ENCODE data around the gene VEGFB. TPM values are rescaled to one million over a fixed set of nuclear protein-coding genes. Genes with fewer than 3 reads are reported as not detected.

The VEGFB gene
- total and polyA plus RNA-seq, 2 donors (not counting 3 experiments of a cell fraction or from before 2014, with no cell fraction given): 19.3 to 98.1 TPM

GRCh38 chr11:64243236-64243854 is 9.0 kb downstream of the VEGFB start:
- BruUV-seq (replicated peaks): TSS peak; percentile 13

DNA sequence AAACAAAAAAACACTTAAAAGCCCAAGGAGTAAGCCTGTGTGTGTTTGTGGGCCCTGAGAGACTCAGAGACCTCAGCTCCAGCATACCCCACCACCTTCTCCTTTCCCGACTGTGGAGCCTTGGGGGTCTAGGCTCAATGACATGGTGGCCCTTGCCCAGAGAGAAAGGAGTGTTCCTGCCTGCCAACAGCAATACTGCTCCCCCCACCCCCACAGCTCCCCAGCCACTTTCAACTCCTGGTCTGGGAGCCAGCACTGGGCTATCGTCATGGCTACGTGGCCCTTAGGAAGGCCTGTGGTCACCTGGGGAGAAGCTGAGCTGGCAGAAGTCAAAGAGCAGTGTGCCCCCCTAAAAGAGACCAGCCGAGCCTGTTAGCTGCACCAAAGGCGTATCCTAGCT is 9.7 kb downstream of the VEGFB start:
- TF ChIP-seq FOS (IDR thresholded peaks at IDR 0.05; ENCODE audit: borderline replicate concordance, insufficient read depth, low read length): no peak
- TF ChIP-seq POLR2AphosphoS5 (IDR thresholded peaks at IDR 0.05; ENCODE audit: insufficient read depth, low read depth, low read length): no peak
- no peak for TF ChIP-seq GATA2 (IDR thresholded peaks at IDR 0.05; ENCODE audit: insufficient read depth, insufficient read length, low read depth, low read length)
- dilution Hi-C loops (cut with MboI; ENCODE audit: extremely low pct_ligation_motif_present, low sequenced_read_pairs) (no loop called here), intact Hi-C loops (cut with micrococcal nuclease) (loop anchor here (5.0 kb wide), 1 partner anchor 113 kb away; the partner anchor contains the start of gene RPS6KA4)
- Histone ChIP-seq H3K9me1 (replicated peaks; ENCODE audit: control insufficient read depth, extremely low read depth, insufficient read depth, low read length) (no peaks in the 10 kb centered on the region), H3K36me3 (ENCODE audit: control insufficient read depth in 2 of 2, extremely low read depth in 1 of 2, insufficient read depth in 2 of 2, low read length in 2 of 2) (peaks cover 0 to 12% of the 10 kb centered on the region in 2 experiments), H3K4me1 (ENCODE audit: control insufficient read depth, extremely low read depth, insufficient read depth, low read length) (peaks cover 21% of the 10 kb centered on the region), H3K9ac (replicated peaks; ENCODE audit: extremely low read depth, insufficient read depth, low read length) (no peak overlapping the region), H4K20me1 (replicated peaks; ENCODE audit: control insufficient read depth, extremely low read depth, insufficient read depth, low read length) (no peaks in the 10 kb centered on the region), H3K27ac (ENCODE audit: insufficient read depth, low read depth, low read length) (no peak overlapping the region), H3K79me2 (ENCODE audit: control insufficient read depth, insufficient read depth, low read length) (peaks cover 40% of the 10 kb centered on the region), H2AFZ (ENCODE audit: low read depth, low read length) (no peak overlapping the region), H3K4me2 (ENCODE audit: insufficient read depth, low read length) (no peak overlapping the region), H3K9me3 (replicated peaks; ENCODE audit: control insufficient read depth, insufficient read depth, low read length) (no peaks in the 10 kb centered on the region), H3K4me3 (replicated peaks in 1 of 3; ENCODE audit: insufficient read depth in 1 of 3, low read depth in 1 of 3, low read length in 3 of 3) (no peak overlapping the region), H3K27me3 (ENCODE audit: control insufficient read depth in 2 of 2, insufficient read depth in 2 of 2, low read length in 2 of 2) (no peaks in the 10 kb centered on the region)
- ChIA-PET POLR2A (no interaction called here), CTCF (interaction anchor here (0.9 to 5.0 kb wide), 6 partner anchors 19 to 59 kb away, joined by 3 to 36 read pairs (median 4); partner anchors contain the start of gene CATSPERZ)
- DNase-seq (ENCODE audit: low read depth, low spot score) (no peak), FAIRE-seq (no peak)
- no TSS peak for BruUV-seq (replicated peaks)

More at GRCh38 chr11:64243236-64243854, 9.0 kb downstream of the VEGFB start:
- Histone ChIP-seq H2AFZ (ENCODE audit: low read depth, low read length) (no peak overlapping the region), H3K27me3 (ENCODE audit: control insufficient read depth in 2 of 2, insufficient read depth in 2 of 2, low read length in 2 of 2) (no peaks in the 10 kb centered on the region), H4K20me1 (replicated peaks; ENCODE audit: control insufficient read depth, extremely low read depth, insufficient read depth, low read length) (no peaks in the 10 kb centered on the region), H3K9me1 (replicated peaks; ENCODE audit: control insufficient read depth, extremely low read depth, insufficient read depth, low read length) (no peaks in the 10 kb centered on the region), H3K4me3 (replicated peaks in 1 of 3; ENCODE audit: insufficient read depth in 1 of 3, low read depth in 1 of 3, low read length in 3 of 3) (no peak overlapping the region), H3K79me2 (ENCODE audit: control insufficient read depth, insufficient read depth, low read length) (peaks cover 40% of the 10 kb centered on the region), H3K4me1 (ENCODE audit: control insufficient read depth, extremely low read depth, insufficient read depth, low read length) (peaks cover 21% of the 10 kb centered on the region), H3K27ac (ENCODE audit: insufficient read depth, low read depth, low read length) (no peak overlapping the region), H3K36me3 (ENCODE audit: control insufficient read depth in 2 of 2, extremely low read depth in 1 of 2, insufficient read depth in 2 of 2, low read length in 2 of 2) (peaks cover 0 to 15% of the 10 kb centered on the region in 2 experiments), H3K9me3 (replicated peaks; ENCODE audit: control insufficient read depth, insufficient read depth, low read length) (no peaks in the 10 kb centered on the region), H3K9ac (replicated peaks; ENCODE audit: extremely low read depth, insufficient read depth, low read length) (no peak overlapping the region), H3K4me2 (ENCODE audit: insufficient read depth, low read length) (no peak overlapping the region)
- peak; percentile 70 for TF ChIP-seq POLR2AphosphoS5 (IDR thresholded peaks at IDR 0.05; ENCODE audit: insufficient read depth, low read depth, low read length)
- TF ChIP-seq MAX (IDR thresholded peaks at IDR 0.05; ENCODE audit: insufficient read depth, insufficient read length): no peak
- no peak for TF ChIP-seq FOS (IDR thresholded peaks at IDR 0.05; ENCODE audit: borderline replicate concordance, insufficient read depth, low read length)
- peak; percentile 59 for TF ChIP-seq POLR2A (IDR thresholded peaks at IDR 0.05; ENCODE audit: low read depth, low read length)
- CTCF ChIA-PET: interaction anchor here (0.9 to 5.0 kb wide), 4 partner anchors 20 to 57 kb away, joined by 3 to 36 read pairs (median 15); partner anchors contain the start of gene CATSPERZ
- intact Hi-C loops (cut with micrococcal nuclease) (loop anchor here (5.0 kb wide), 1 partner anchor 114 kb away; the partner anchor contains the start of gene RPS6KA4), dilution Hi-C loops (cut with MboI; ENCODE audit: extremely low pct_ligation_motif_present, low sequenced_read_pairs) (no loop called here)
- POLR2A ChIA-PET: no interaction called here
- DNase-seq (ENCODE audit: low read depth, low spot score) (no peak), FAIRE-seq (no peak)
